ENCODE results near the gene FLRT1.

GRCh38 chr11:64021757-64022093 lies 14.0 kb upstream of the FLRT1 start:
- TF ChIP-seq, protein P1, sequence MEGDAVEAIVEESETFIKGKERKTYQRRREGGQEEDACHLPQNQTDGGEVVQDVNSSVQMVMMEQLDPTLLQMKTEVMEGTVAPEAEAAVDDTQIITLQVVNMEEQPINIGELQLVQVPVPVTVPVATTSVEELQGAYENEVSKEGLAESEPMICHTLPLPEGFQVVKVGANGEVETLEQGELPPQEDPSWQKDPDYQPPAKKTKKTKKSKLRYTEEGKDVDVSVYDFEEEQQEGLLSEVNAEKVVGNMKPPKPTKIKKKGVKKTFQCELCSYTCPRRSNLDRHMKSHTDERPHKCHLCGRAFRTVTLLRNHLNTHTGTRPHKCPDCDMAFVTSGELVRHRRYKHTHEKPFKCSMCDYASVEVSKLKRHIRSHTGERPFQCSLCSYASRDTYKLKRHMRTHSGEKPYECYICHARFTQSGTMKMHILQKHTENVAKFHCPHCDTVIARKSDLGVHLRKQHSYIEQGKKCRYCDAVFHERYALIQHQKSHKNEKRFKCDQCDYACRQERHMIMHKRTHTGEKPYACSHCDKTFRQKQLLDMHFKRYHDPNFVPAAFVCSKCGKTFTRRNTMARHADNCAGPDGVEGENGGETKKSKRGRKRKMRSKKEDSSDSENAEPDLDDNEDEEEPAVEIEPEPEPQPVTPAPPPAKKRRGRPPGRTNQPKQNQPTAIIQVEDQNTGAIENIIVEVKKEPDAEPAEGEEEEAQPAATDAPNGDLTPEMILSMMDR (conservative IDR thresholded peaks at IDR 0.05 in 1 of 2, IDR thresholded peaks at IDR 0.05 in 1 of 2; ENCODE audit: low read depth in 1 of 2, low read length in 2 of 2): no peak
- TF ChIP-seq EZH2 (IDR thresholded peaks at IDR 0.05; ENCODE audit: low read length, missing control alignments): no peak

Measured in fibroblast of lung (primary cell).